Activated CD4-positive, alpha-beta T cell treated with anti-CD3 and anti-CD28 coated beads for 36 hours (primary cell): Measurements from ENCODE around the gene ARSJ. TPM values are rescaled to one million over a fixed set of nuclear protein-coding genes. Genes with fewer than 3 reads are reported as not detected.

Experiments
- ATAC-seq: fragments of 200-7000 bp; cut with Tn5 transposase; one replicate; pipeline ENCODE4 v1.10.0; 2021; ENCODE audit warnings: mild to moderate bottlenecking, moderate library complexity
- CTCF ChIA-PET: fragments of 350-600 bp; sonication (Branson Sonifier 250); formaldehyde crosslinking; loops from one replicate; lab custom pipeline; 2021; ENCODE audit warnings: antibody characterized with exemption; lab: Charles Lee
- POLR2A ChIA-PET: fragments of 350-600 bp; sonication (Branson Sonifier 250); formaldehyde crosslinking; loops from one replicate; lab custom pipeline; 2021; ENCODE audit warnings: antibody characterized with exemption, inconsistent platforms; lab: Charles Lee
- DNase-seq: peaks from one replicate; pipeline ENCODE4 v3.0.0-alpha.2; 2020
- H3K27ac Mint-ChIP-seq: one replicate; pipeline ENCODE4 v1.8.0; 2021; ENCODE audit warnings: mixed read lengths
- H3K27me3 Mint-ChIP-seq: one replicate; pipeline ENCODE4 v1.8.0; 2021; ENCODE audit warnings: mixed read lengths
- H3K36me3 Mint-ChIP-seq: one replicate; pipeline ENCODE4 v1.8.0; 2021; ENCODE audit warnings: low read depth, mixed read lengths
- H3K4me1 Mint-ChIP-seq: one replicate; pipeline ENCODE4 v1.8.0; 2021; ENCODE audit warnings: mixed read lengths
- H3K4me3 Mint-ChIP-seq: one replicate; pipeline ENCODE4 v1.8.0; 2021; ENCODE audit warnings: mild to moderate bottlenecking, moderate library complexity, mixed read lengths
- H3K9me3 Mint-ChIP-seq: one replicate; pipeline ENCODE4 v1.8.0; 2021; ENCODE audit warnings: low read depth, mixed read lengths
- intact Hi-C, 2 experiments: fragments of 100-400 bp; cut with DNase I in 1 of 2; cut with micrococcal nuclease in 1 of 2; formaldehyde crosslinking; loops; one replicate each; pipeline versions ENCODE4 v1.14.2 to v1.15.1; 2022 to 2024; cut with DNase I, micrococcal nuclease
- total RNA-seq, 2 experiments: library from RNA; stranded (reverse); gene quantifications; one replicate each; pipeline ENCODE4 v1.2.3, GENCODE V29; 2021

The ARSJ gene
- total RNA-seq, 2 experiments from 2014 or later: 0.05 TPM; not detected in 1

GRCh38 chr4:113921089-113921794 is 58.2 kb downstream of the ARSJ start:
- Mint-ChIP-seq H3K27me3 (no peaks in the 10 kb centered on the region), H3K4me3 (no peak overlapping the region), H3K27ac (no peak overlapping the region), H3K4me1 (peaks cover 5% of the 10 kb centered on the region), H3K36me3 (no peaks in the 10 kb centered on the region), H3K9me3 (no peaks in the 10 kb centered on the region)
- intact Hi-C loops: no loop called here
- no peak for DNase-seq
- ChIA-PET POLR2A (no interaction called here), CTCF (interaction anchor here (1.5 kb wide), 2 partner anchors 17 to 30 kb away, joined by 4 to 5 read pairs; no protein-coding TSS in a partner anchor)
- ATAC-seq: no peak

DNA sequence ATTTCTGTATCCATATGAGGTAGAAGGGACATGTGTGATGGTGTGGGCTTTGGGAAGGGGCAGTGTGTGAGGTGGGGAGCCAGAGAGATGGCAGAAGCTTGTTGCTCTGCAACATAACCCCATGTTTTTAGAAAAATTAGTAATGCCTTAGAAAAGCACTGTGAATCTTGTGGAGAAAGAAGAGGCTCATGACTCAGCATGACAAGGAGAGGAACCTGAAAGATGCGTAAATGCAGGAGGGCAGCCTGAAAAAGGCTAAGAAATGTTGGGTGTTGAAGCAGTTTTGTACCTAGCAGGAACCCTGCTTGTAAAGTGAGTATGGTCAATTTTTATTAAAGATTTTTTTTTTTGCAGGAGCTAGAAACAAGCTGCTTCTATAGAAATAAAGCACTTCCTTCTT is 59.8 kb downstream of the ARSJ start:
- ATAC-seq (no peak), DNase-seq (no peak)
- no peak overlapping the region for H3K27ac Mint-ChIP-seq
- POLR2A ChIA-PET: interaction anchor here (0.6 kb wide), 1 partner anchor 772 kb away, joined by 3 read pairs; no protein-coding TSS in a partner anchor
- H3K36me3 Mint-ChIP-seq: no peaks in the 10 kb centered on the region
- intact Hi-C loops: no loop called here
- H3K4me3 Mint-ChIP-seq: no peak overlapping the region
- no peaks in the 10 kb centered on the region for H3K27me3 Mint-ChIP-seq
- no peaks in the 10 kb centered on the region for H3K9me3 Mint-ChIP-seq
- peaks cover 5% of the 10 kb centered on the region for H3K4me1 Mint-ChIP-seq
- CTCF ChIA-PET: no interaction called here

DNA sequence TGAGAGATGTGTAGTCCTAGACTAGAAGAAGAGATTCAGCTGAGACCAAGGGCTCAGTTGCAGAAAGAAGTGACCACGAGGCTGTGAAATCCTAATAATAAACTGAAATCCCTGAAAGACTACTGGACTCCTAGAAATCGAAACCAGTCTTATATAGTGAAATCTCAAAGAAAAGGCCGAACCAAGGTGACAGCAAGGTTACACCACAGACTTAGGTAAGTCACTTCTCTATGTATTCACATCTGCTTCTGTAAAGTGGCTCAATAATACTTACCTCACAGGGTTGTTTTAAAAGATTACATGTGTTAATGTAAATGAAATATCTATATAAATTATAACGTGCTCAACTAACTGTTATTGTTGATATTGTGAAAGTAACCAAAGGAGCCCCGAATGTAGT is 60.3 kb downstream of the ARSJ start:
- H3K36me3 Mint-ChIP-seq: no peaks in the 10 kb centered on the region
- no peak for DNase-seq
- peaks cover 5% of the 10 kb centered on the region for H3K4me1 Mint-ChIP-seq
- ATAC-seq: no peak
- no peak overlapping the region for H3K27ac Mint-ChIP-seq
- intact Hi-C loops: no loop called here
- no peaks in the 10 kb centered on the region for H3K9me3 Mint-ChIP-seq
- ChIA-PET CTCF (no interaction called here), POLR2A (interaction anchor here (0.6 kb wide), 1 partner anchor 772 kb away, joined by 3 read pairs; no protein-coding TSS in a partner anchor)
- no peaks in the 10 kb centered on the region for H3K27me3 Mint-ChIP-seq
- no peak overlapping the region for H3K4me3 Mint-ChIP-seq

DNA sequence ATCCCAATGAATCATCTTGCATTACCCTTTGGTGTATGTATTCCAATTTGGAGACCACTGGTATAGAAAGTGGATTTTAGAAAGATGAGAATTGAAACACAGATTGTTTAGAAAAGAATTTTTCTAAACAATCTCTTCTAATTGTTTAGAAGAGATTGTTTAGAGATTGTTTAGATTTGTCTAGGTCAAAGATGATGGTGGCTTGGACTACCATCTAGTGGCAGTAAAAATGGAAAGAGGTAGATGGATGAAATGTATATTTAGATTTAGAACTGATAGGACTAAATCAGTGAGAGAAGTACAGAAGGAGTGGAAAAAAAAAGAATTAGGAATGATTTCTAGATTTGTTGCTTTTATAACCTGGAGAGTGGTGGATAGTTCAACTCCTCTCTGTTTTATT is 70.6 kb downstream of the ARSJ start:
- Mint-ChIP-seq H3K27me3 (no peaks in the 10 kb centered on the region), H3K4me3 (no peak overlapping the region), H3K36me3 (peaks cover 6% of the 10 kb centered on the region), H3K4me1 (peaks cover 24% of the 10 kb centered on the region), H3K27ac (no peak overlapping the region), H3K9me3 (peaks cover 6% of the 10 kb centered on the region)
- DNase-seq (no peak), ATAC-seq (no peak)
- intact Hi-C loops: loop anchor here in 1 of 2 experiments (2.0 to 10.0 kb wide), 3 partner anchors 144 to 517 kb away; partner anchors contain the start of gene CAMK2D
- ChIA-PET POLR2A (no interaction called here), CTCF (no interaction called here)

DNA sequence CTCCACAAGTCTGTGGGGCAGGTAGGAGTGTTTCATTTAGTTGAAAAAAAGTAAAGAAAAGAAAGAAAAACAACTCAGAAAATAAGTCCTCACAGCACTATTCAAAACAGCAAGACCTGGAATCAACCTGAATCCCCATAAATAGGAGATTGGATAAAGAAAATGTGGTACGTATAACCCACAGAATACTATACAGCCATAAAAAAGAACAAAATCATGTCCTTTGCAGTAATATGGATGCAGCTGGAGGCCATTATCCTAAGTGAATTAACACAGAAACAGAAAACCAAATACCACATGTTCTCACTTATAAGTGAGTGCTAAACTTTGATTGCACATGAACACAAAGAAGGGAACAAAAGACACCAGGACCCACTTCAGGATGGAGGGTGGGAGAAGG is 71.9 kb downstream of the ARSJ start:
- no peak overlapping the region for H3K4me3 Mint-ChIP-seq
- ATAC-seq (no peak), DNase-seq (no peak)
- intact Hi-C loops: loop anchor here in 1 of 2 experiments (5.0 to 10.0 kb wide), 2 partner anchors 143 to 515 kb away; partner anchors contain the start of gene CAMK2D
- H3K4me1 Mint-ChIP-seq: peaks cover 35% of the 10 kb centered on the region
- CTCF ChIA-PET: no interaction called here
- H3K36me3 Mint-ChIP-seq: peaks cover 6% of the 10 kb centered on the region
- POLR2A ChIA-PET: no interaction called here
- no peak overlapping the region for H3K27ac Mint-ChIP-seq
- H3K27me3 Mint-ChIP-seq: no peaks in the 10 kb centered on the region
- H3K9me3 Mint-ChIP-seq: peaks cover 7% of the 10 kb centered on the region

- CTCF ChIA-PET: interaction anchor here (1.0 to 1.4 kb wide), 3 partner anchors 9 to 166 kb away, joined by 3 to 4 read pairs (median 4); no protein-coding TSS in a partner anchor
- Mint-ChIP-seq H3K4me3 (no peak overlapping the region), H3K36me3 (peaks cover 6% of the 10 kb centered on the region), H3K9me3 (peaks cover 7% of the 10 kb centered on the region), H3K27me3 (no peaks in the 10 kb centered on the region), H3K27ac (no peak overlapping the region), H3K4me1 (peaks cover 46% of the 10 kb centered on the region)
- DNase-seq (no peak), ATAC-seq (no peak)
- intact Hi-C loops: loop anchor here in 1 of 2 experiments (5.0 to 10.0 kb wide), 2 partner anchors 140 to 513 kb away; partner anchors contain the start of gene CAMK2D
- POLR2A ChIA-PET: no interaction called here
These were observed 74.1 kb downstream of the ARSJ start for GRCh38 chr4:113905301-113905700.

- no peak for DNase-seq
- CTCF ChIA-PET: interaction anchor here (1.0 to 1.4 kb wide), 2 partner anchors 16 to 167 kb away, joined by 3 to 4 read pairs; no protein-coding TSS in a partner anchor
- Mint-ChIP-seq H3K27me3 (no peaks in the 10 kb centered on the region), H3K4me1 (peaks cover 50% of the 10 kb centered on the region), H3K9me3 (peaks cover 7% of the 10 kb centered on the region), H3K27ac (no peak overlapping the region), H3K4me3 (no peak overlapping the region), H3K36me3 (peaks cover 6% of the 10 kb centered on the region)
- ATAC-seq: no peak
- POLR2A ChIA-PET: no interaction called here
- intact Hi-C loops: loop anchor here (5.0 to 10.0 kb wide), 3 partner anchors 140 to 513 kb away; partner anchors contain the start of gene CAMK2D (in 1 of the 2)
These were observed 74.6 kb downstream of the ARSJ start for GRCh38 chr4:113904877-113905276.

- H3K36me3 Mint-ChIP-seq: no peaks in the 10 kb centered on the region
- peak overlapping the region; percentile 81 for H3K27ac Mint-ChIP-seq
- peaks cover 2% of the 10 kb centered on the region for H3K9me3 Mint-ChIP-seq
- ATAC-seq (peak; percentile 96), DNase-seq (peak; percentile 78)
- H3K4me1 Mint-ChIP-seq: peaks cover 64% of the 10 kb centered on the region
- ChIA-PET CTCF (interaction anchor here (1.0 kb wide), 1 partner anchor 10 kb away, joined by 3 read pairs; no protein-coding TSS in a partner anchor), POLR2A (no interaction called here)
- intact Hi-C loops: loop anchor here (2.0 to 10.0 kb wide), 4 partner anchors 137 to 510 kb away; partner anchors contain the start of gene CAMK2D (in 1 of the 2)
- peak overlapping the region; percentile 20 for H3K4me3 Mint-ChIP-seq
- no peaks in the 10 kb centered on the region for H3K27me3 Mint-ChIP-seq
These were observed 77.3 kb downstream of the ARSJ start for GRCh38 chr4:113901994-113902787.

DNA sequence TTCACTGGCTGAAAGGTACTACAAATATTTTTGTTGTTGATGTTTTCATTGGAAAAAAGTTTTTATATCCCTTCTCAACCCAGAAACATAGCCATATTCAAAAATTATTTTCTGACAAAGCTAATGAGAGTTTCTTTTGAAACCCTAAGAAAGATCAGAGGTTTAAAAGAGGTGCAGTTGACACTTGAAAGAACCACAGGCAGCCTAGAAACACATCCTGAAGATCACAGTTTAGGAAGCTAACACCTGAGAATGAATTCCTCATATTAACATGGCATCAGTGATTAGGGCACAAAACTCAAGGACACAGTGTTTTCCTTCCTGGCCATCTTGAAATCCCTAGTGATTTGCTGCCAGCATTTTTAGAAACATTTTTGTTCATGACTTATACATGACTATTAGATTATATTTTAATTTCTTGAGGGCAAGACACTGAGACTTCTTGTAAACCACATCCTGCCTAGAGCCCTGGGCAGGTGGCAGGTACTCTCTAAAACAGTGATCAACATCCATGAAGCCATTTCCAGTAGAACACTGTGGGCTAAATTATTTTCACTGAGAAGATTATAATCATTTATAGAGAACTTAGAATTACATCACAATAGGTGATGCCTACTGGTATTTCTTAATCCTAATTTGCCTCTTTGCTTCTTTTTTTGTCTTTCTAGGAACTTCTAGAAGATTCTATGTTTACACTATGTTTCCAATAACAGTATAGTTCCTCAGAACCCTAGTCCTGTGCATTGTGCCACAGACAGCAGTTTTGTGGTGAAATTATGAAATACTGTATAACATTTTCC is 80.0 kb downstream of the ARSJ start:
- Mint-ChIP-seq H3K27me3 (no peaks in the 10 kb centered on the region), H3K4me3 (no peak overlapping the region), H3K36me3 (no peaks in the 10 kb centered on the region), H3K4me1 (peaks cover 54% of the 10 kb centered on the region), H3K27ac (peak overlapping the region; percentile 79), H3K9me3 (peaks cover 2% of the 10 kb centered on the region)
- intact Hi-C loops: loop anchor here (5.0 to 10.0 kb wide), 5 partner anchors 115 to 507 kb away; partner anchors contain the start of gene CAMK2D (in 2 of the 2)
- POLR2A ChIA-PET: interaction anchor here (0.6 kb wide), 1 partner anchor 10 kb away, joined by 3 read pairs; no protein-coding TSS in a partner anchor
- DNase-seq: peak; percentile 33
- peak; percentile 54 for ATAC-seq
- CTCF ChIA-PET: interaction anchor here (1.7 kb wide), 1 partner anchor 352 kb away, joined by 4 read pairs; no protein-coding TSS in a partner anchor

GRCh38 chr4:113893546-113893945 is 85.9 kb downstream of the ARSJ start:
- no peak for ATAC-seq
- ChIA-PET CTCF (interaction anchor here (1.1 kb wide), 1 partner anchor 13 kb away, joined by 4 read pairs; no protein-coding TSS in a partner anchor), POLR2A (no interaction called here)
- DNase-seq: no peak
- Mint-ChIP-seq H3K9me3 (peaks cover 7% of the 10 kb centered on the region), H3K36me3 (peaks cover 2% of the 10 kb centered on the region), H3K4me1 (peaks cover 19% of the 10 kb centered on the region), H3K27me3 (no peaks in the 10 kb centered on the region), H3K27ac (no peak overlapping the region), H3K4me3 (no peak overlapping the region)
- intact Hi-C loops: loop anchor here in 1 of 2 experiments (10.0 kb wide), 1 partner anchor 109 kb away; no protein-coding TSS in a partner anchor
